Measurements from ENCODE around the gene PRR14. TPM values are rescaled to one million over a fixed set of nuclear protein-coding genes. Genes with fewer than 3 reads are reported as not detected.

Gene PRR14
- 13.0 and 13.7 TPM in 2 replicates for total RNA-seq
- polyA plus RNA-seq (2012), result 22.5 TPM

- DNase-seq (ENCODE audit: low read depth), result peak; percentile 100
Observed at GRCh38 chr16:30650369-30651123, at the start of gene PRR14. Gene PRR14 (plus strand): TSS chr16:30650960. CDS start chr16:30651646, 686 bp downstream.

GRCh38 chr16:30601966-30602365, 48.8 kb upstream of the PRR14 start:
- DNase-seq (ENCODE audit: low read depth), result no peak

GRCh38 chr16:30602616-30603277, 48.0 kb upstream of the PRR14 start:
- no peak for DNase-seq (ENCODE audit: low read depth)

GRCh38 chr16:30603945-30604315, 46.8 kb upstream of the PRR14 start:
- no peak for DNase-seq (ENCODE audit: low read depth)

GRCh38 chr16:30604316-30604947, 46.3 kb upstream of the PRR14 start:
- DNase-seq (ENCODE audit: low read depth), result no peak

GRCh38 chr16:30605158-30605557, 45.6 kb upstream of the PRR14 start:
- no peak for DNase-seq (ENCODE audit: low read depth)

- no peak for DNase-seq (ENCODE audit: low read depth)
Observed at GRCh38 chr16:30606004-30606403, 44.8 kb upstream of the PRR14 start.

GRCh38 chr16:30609002-30609925, 41.5 kb upstream of the PRR14 start:
- DNase-seq (ENCODE audit: low read depth), result peak; percentile 49

- DNase-seq (ENCODE audit: low read depth), result peak; percentile 99
Observed at GRCh38 chr16:30609926-30610839, 40.6 kb upstream of the PRR14 start, which contains the start of gene ZNF689. Gene ZNF689 (minus strand): TSS chr16:30610389. CDS start chr16:30610041, 348 bp downstream.

GRCh38 chr16:30615358-30616091, 35.2 kb upstream of the PRR14 start:
- no peak for DNase-seq (ENCODE audit: low read depth)

GRCh38 chr16:30619202-30619601, 31.6 kb upstream of the PRR14 start:
- no peak for DNase-seq (ENCODE audit: low read depth)

GRCh38 chr16:30619638-30620037, 31.1 kb upstream of the PRR14 start:
- DNase-seq (ENCODE audit: low read depth), result no peak

GRCh38 chr16:30620169-30620568, 30.6 kb upstream of the PRR14 start:
- no peak for DNase-seq (ENCODE audit: low read depth)

- peak; percentile 89 for DNase-seq (ENCODE audit: low read depth)
Observed at GRCh38 chr16:30621765-30622164, 29.0 kb upstream of the PRR14 start.

GRCh38 chr16:30622455-30623032, 28.2 kb upstream of the PRR14 start:
- no peak for DNase-seq (ENCODE audit: low read depth)

GRCh38 chr16:30623536-30624283, 27.1 kb upstream of the PRR14 start:
- no peak for DNase-seq (ENCODE audit: low read depth)

- no peak for DNase-seq (ENCODE audit: low read depth)
Observed at GRCh38 chr16:30626236-30626635, 24.5 kb upstream of the PRR14 start.

Data from myocyte (in vitro differentiated cells).